DMS 273 treated with DMSO at 0.1 percent for 48 hours (cell line): Measurements from ENCODE around the gene RNF10.
"Not testable (repeated sequence)": the region's sequence is repeated elsewhere in the genome, so short reads cannot be mapped to it uniquely, and the experiment has no call there.

ENCODE experiments used
- DNase-seq: peaks from one replicate; lab custom pipeline; 2025; lab: John Stamatoyannopoulos, UW

The RNF10 gene

DNA sequence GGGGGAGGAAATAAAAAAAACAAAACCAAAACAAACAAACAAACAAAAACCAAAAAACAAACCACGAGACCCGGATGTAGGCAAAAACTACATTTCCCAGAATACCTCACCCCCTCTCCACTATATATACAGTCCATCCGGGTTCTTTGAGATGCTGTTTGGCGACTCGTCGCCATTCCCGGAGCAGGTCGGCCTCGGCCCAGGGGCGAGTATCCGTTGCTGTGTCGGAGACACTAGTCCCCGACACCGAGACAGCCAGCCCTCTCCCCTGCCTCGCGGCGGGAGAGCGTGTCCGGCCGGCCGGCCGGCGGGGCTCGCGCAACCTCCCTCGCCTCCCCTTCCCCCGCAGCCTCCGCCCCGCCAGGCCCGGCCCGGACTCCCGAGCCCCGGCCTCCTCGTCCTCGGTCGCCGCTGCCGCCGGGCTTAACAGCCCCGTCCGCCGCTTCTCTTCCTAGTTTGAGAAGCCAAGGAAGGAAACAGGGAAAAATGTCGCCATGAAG, at the start of gene RNF10:
TSS of gene RNF10 (plus strand) at position 154 of the 500 bp plus-strand sequence. CDS start 456 bp downstream, outside the sequence.
- DNase-seq = peak; percentile 31

DNA sequence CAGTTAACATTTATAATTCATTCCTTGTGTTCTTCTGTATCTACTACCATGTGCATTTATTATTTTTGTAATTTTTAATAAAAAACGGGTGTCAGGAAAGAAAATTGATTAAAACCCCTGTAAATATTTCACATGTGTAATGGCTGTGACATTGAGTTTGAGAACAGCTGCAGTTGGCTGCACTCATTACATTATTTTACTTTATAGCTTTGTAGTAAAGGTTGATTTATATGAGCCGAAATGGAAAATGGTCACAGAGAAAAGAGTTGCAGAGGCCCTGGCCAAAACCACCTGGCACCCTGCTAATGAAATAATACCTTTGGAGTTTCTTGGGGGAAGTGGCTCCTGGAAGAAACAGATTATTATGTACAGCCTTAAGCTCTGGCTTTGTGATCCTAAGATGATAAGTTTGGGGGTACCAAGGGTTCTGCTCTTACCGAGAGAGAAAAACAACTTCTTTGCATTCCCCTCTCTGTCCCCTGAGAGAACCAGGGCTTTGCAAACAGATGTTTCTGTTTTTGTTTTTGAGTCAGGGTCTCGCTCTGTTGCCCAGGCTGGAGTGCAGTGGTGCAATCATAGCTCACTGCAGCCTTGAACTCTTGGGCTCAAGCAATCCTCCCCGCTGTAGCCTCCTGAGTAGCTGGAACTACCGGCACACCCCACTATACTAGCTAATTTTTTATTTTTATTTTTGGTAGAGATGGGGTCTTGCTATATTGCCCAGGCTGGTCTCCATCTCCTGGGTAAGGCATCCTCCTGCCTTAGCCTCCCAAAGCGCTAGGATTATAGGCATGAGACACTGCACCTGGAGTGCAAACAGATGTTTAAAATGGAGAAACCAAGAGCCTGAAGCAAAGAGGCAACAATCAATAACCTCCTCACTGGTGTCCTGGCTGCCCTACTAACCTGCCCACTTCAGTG, 47.9 kb upstream of the RNF10 start:
- DNase-seq = no peak

DNA sequence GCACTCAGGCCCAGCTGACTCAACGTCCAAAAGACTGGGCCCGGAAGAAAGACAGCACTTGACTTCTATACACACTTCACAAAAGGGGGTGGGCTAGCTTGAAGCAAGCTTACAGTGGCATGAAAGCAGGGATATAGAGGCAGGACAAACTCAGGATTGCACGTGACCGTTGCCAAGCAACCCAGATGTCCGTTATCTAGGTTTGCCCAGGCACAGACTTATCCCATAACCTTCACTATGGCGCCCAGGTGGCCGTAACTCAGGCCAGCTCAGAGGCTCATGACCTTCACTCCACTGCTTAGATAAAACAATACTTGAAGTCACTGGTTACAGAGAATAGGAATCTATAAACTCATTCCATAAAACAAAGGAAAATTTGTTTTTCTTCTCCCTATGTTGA, 46.6 kb upstream of the RNF10 start:
- DNase-seq = not testable (repeated sequence)

DNA sequence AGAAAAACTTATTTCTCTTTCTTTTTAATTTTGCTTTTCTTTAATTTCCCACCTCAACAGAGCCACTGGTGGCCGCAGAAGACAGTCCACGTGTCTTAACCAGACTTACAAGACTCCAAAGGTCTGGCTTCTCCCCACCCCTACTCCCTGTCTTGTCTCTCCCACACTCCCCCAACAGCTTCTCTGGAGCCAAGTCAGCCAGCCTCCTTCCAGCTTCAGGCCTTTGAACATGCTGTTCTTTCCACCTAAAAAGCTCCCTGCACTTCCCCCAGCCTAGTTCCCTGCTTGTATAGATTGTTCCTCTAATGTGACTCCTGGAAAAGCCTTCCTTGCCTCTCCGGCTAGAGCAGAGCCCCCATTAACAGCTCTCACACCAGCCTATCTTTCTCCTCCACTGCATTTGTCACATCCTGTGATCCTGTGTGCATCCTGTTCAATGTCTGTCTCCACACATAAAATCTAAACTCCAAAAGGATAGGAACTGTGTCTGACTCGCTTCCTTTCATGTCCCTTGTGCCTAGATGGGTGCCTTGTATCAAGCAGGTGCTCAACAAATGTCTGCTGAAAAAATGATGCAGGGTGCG, 46.0 kb upstream of the RNF10 start:
- DNase-seq = no peak

DNA sequence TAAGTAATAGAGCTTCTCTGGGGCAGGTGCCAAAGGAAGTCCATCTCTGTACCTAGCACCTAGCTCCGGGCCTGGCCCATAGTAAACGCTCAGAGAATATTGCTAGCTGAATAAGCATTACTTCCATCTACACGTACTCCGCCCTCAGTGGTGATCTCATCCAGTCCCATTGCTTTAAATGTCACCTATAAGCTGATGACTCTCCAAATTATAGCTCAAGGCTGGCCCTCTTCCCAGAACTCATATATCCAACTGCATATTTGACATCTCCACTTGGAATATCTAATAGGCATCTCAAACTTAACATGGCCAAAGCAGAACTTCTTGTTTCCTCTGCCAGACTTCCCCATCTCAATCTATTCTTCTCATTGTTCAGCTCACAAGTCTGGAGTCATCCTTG, 45.1 kb upstream of the RNF10 start:
- no peak for DNase-seq

DNA sequence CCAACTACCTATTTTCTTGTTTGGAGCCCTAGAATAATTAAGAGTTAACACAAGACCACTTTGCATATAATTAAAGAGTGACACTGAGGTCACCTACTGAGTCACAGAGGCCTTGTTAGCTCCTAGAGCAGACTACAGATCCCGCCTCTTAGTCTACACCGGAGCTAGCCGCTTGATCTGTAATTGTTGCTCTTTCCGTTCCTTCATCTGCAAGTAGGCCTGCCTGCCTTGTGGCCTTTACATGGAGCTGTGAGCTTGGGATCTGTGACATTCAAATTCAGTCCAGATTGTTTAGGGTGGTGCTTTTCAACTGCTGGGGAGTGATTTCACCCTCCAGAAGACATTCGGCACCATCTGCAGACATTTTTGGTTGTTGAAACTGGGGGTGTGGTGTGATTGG, 43.8 kb upstream of the RNF10 start:
- DNase-seq = no peak

DNA sequence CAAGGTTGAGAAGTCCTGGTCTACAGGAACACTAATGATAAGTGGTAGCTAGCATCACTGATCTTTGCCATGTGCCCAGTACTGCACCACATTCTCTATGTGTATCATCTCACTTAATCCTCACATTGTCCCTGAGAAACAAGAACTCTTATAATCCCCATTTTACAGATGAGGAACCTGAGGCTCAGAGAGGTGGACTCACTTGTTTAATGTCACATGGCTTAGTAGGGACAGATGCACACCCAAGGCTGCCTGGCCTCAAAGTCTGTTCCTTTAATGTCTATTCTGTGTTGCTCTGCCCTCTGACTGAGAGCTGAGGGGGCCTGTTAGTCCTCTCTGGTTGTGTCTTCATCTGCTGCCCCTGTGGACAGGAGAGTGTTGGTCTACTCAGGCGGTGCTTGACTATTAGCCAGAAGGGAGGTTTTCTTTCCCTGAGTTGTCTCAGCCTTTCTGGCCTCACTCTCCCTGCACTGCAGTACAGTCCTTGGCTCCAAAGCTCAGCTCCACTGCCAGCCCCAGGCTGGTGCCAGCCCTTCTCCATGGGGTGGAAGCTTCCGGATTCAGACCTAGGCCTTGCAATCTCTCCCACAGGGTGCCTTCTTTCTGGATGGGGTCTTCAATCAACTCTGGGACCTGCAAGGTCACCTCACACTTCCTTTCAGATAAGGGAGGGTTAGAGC, 43.2 kb upstream of the RNF10 start:
- DNase-seq = no peak

DNA sequence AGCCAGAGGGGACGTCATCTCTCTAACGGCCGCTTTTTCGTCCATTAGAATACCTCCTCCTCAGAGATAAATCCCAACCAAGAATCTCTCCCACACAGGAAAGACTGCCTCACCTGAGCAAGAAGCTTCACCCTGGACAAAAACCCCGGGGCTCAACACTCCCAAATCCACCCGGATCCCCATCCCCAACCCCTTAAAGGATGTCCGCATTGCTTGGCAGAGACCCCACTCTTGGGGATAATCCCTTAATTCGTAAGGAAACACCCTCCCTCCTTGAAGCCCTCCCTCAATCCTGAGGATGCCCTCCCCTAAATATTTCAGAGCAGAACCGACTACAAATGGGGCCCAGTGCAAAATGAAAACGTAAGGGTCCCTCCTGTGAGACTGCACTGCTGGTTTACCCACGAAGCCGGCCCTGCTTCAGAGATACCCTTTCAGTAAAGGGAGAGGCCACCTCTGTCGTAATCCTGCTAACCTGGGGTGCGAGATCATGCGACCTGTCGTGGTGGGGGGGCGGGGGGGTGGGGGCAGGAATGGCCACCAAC, 38.9 kb upstream of the RNF10 start:
- DNase-seq = no peak

DNA sequence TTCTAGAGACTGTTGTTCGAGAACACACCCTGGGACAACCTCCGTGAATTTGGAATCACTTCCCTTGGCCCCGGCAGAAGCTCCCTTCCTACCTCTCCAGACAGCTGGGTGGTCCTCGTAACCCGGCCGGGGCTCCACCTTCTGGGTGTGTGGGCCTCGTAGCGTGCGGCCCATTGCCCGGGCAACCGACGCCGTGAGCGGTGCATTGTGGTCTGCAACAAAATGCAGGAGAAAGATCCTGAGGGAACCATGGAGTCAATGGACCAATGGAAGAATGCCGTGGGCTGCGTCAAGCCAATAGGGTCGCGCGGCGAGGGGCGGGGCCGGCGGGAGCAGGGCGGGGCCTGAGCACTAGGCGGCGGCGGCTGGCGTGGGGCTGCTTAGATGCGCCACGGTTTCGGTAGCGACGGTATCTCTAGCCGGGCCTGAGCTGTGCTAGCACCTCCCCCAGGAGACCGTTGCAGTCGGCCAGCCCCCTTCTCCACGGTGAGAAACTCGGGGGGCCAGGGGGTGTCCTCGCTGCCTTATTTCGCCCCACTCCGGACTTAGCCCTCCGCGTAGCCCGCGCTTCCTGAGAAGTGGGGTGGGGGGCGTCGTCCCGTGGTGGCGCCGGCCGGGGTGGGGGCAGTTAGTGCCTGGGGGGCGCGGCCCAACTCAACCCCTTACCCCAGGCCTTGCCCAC, 38.3 kb upstream of the RNF10 start, which contains the start of gene DYNLL1:
TSS of gene DYNLL1 (plus strand) at position 383 of the 682 bp plus-strand sequence. CDS start 309 bp downstream, outside the sequence.
- DNase-seq = peak; percentile 75

DNA sequence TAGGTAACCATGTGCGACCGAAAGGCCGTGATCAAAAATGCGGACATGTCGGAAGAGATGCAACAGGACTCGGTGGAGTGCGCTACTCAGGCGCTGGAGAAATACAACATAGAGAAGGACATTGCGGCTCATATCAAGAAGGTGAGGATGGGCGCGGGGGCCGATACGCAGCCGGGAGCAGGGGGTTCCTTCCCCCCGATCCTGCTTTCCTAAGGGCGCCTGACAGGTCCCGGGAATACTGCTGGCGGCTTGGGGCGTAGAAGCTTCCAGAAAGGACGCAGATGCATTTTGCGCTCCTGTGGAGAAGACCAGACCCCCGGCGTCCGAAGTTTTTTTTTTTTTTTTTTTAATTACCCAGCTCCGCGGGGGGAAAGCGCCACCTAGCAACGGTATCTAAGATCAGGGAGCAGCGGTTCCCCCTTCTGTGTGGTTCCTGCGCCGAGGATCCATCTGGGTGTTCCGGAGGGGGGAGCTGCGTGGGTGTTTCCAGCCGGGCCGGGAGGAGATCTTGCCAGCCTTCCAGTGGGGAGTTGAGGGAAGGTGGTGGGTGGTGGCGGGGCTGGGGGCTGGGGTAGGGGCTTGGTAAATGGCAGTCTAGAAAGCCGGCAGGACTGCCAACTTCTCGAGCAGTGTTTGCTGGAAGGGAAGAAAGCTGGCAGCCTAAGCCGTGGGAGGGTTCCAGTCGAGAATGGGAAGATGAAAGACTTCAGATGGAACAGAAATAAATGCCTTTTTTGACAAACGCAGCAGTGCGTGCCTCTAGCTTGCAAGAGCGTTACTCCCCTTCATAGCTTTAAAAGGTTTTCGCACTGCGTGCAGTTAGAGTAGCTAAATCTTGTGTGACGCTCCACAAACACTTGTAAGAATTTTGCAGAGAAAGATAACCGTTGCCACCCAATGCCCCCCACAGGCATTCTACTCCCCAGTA, 37.5 kb upstream of the RNF10 start:
- DNase-seq = no peak

DNA sequence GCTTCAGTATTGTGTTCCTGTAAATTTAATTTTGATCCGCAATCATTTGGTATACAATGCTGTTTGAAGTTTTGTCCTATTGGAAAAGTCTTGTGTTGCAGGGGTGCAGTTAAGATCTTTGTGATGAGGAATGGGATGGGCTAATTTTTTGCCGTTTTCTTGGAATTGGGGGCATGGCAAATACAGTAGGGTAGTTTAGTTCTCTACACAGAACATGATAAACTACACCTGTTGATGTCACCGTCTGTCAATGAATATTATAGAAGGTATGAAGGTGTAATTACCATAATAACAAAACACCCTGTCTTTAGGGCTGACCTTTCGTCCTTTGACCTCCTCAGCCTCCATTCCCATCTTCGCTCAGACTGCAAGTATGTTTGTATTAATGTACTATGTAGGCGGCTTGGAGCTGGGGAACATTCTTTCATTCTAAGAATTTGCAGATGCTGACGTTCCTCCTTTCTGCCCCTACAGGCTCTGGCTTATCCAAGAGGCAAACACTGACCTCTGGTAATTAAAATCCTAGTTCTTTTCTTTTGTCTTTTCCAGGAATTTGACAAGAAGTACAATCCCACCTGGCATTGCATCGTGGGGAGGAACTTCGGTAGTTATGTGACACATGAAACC, 36.5 kb upstream of the RNF10 start:
- DNase-seq = no peak

DNA sequence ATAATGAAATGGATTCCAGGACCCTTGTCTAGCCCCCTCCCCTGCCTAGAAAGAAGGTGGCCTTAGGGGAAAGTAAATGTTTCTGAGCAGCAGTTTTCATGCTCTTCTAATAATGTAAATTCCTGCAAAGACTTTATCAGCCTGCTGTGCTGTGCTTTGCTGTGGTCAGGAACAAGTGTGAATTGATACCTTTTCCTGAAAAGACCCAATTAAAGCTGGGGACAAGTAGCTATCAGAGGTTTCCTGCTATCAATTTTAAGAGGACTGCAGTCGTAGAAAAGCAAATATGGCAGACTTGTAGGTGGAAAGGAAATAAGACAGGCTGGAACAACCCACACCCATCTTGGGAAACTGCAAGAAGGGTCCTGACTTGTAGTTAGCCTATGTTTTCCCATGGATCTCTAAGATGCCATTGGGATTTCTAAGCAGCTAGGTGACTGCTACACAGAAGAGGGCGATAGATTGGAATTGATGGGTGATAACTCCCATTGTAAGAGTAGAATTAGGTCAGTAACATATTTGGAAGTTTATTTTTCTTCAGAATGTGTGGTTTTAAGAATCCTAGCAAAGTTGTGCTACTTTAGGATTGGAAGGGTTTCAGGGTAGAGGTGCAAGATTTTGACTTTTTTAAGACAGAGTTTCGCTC, 35.2 kb upstream of the RNF10 start:
- DNase-seq = no peak

DNA sequence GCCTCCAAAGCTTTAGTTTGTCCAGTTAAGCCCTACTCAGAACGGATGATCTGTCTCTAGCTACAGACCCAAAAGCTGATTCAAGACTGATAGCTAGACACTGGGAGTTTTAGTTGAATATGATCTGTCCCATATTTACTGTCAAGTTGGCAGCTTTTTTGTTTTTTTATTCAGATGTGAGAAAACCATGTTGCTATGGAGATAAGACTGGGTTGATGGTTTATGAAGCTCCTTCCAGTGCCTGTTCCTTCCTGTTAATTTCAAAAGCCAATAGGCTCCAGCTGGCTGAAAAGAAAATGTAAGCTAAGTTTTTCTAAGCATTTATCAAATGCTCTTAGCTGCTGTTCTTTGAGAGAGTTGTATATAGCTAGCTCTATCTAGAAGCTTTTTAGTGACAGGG, 33.6 kb upstream of the RNF10 start:
- DNase-seq = no peak

DNA sequence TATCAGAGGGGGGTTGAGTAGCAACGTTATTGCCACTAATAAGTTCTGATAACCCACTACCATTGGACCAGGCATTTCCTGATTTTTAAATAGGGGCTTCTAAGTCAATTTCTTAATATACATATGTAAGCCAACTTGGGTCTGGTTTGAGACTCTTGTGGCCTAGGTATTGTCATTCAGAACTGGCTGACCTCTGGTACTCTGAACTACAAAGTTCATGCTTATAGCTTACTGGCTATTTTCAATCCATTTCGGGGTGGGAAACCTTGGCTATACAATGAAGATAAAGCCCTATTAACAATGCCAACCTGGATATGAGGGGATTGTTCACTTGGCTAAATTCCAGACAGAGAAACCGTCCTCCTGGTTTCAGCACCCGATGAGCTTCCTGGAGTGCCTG, 29.6 kb upstream of the RNF10 start:
- DNase-seq = no peak

DNA sequence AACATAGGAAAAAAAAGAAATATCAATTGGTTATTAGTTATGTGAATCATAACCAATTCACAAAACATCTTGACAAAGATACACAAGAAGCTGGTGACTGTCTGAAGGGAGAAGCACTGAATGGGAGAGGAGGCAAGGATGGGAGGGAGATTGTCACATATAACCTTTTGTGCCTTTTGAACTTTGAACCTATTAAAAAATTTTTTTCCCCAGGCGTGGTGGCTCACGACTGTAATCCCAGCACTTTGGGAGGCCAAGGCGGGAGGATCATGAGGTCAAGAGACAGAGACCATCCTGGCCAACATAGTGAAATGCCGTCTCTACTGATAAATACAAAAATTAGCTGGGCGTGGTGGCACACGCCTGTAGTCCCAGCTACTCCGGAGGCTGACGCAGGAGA, 25.6 kb upstream of the RNF10 start:
- no peak for DNase-seq

DNA sequence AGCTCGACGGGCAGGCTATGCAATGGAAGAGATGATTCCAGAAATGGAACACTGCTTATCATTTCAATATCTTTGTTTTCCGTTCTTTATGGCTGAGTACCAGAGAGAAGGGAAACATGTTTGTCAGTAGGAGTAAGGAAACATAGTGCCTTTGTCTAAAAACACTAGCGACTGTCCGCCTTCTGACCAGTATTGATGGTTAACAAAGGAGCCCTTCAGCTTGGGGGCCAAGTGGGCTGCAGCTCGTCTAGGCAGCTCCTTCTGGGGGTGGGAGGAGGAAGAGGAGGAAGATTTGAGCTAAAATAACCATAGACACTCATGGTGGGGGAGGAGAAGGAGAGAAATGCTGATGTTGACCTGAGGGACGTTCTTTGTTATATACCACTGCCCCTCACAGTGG, 20.2 kb upstream of the RNF10 start:
- no peak for DNase-seq

DNA sequence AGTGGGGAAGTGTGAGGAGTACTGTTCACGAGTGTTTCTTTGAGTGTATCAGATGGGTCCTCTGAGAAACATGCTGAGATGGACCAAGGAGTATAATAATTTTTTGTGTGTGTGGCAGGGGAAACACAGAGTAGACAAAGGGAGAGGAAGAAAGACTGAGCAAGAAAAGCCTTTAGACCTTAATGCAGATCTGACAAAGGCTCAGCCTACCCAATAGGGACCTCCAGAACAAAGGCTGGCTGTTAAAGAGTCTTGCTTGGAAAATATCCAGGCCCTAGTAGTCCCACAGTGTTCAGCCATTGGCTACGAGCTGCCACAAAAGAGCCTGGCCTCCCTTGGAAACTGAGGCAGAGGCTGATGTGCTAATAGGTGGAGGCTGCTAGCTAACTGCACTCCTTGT, 18.7 kb upstream of the RNF10 start:
- no peak for DNase-seq

DNA sequence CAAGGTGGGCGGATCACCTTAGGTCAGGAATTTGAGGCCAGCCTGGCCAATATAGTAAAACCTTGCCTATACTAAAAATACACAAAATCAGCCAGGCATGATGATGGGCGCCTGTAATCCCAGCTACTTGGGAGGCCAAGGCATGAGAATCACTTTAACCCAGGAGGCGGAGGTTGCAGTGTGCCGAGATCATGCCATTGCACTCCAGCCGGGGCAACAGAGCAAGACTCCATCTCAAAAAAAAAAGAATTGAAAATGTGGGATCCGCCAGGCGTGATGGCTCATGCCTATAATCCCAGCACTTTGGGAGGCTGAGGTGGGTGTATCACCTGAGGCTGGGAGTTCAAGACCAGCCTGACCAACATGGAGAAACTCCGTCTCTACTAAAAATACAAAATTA, 14.8 kb upstream of the RNF10 start:
- DNase-seq = not testable (repeated sequence)

DNA sequence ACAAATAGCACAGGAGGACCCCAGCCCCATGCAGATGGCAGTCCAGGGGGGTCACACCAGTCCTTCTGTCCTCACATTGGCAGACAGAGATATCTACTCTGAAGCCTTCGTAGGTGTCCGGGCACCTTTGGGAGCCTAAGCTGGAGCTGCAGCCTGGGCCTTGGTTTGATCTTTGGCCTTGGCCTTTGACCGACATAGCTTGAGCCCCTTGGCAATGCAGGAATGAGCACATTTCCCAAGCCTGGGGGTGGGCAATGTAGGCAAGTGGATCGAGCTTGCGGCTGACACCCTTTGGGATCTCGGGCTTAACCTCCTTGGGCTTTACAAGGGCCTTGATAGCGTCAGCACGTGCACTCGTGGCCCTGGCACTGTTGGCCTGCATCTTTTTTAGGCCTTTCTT, 11.6 kb upstream of the RNF10 start:
- no peak for DNase-seq
